GM12878 (cell line): ENCODE data around the gene CCDC57.

Experiments
- JUNB ChIP-seq: IDR thresholded peaks from 2 replicates; pipeline ENCODE4 v1.6.1; 2016; ENCODE audit warnings: antibody characterized with exemption, mild to moderate bottlenecking
- POLR2A ChIP-seq: IDR thresholded peaks from 2 replicates; pipeline ENCODE4 v1.6.1; 2011; ENCODE audit warnings: low read depth, mild to moderate bottlenecking, low read length
- TCF7 ChIP-seq: IDR thresholded peaks from 2 replicates; pipeline ENCODE4 v1.6.1; 2014; ENCODE audit warnings: antibody characterized with exemption, borderline replicate concordance
- TF ChIP-seq, protein P1 (sequence below): fragments of 450-650 bp; IDR thresholded peaks from 2 replicates; pipeline ENCODE4 v1.6.1; 2018; ENCODE audit warnings: mild to moderate bottlenecking, low read depth, moderate library complexity; ENCODE audit not compliant: partially characterized antibody
- TF ChIP-seq, protein P2 (sequence below), 3 experiments: IDR thresholded peaks in 2 of 3; conservative IDR thresholded peaks in 1 of 3; 2 replicates each; pipeline ENCODE4 v1.5.1; 2011; ENCODE audit warnings: low read depth in 3 of 3, low read length in 3 of 3, mild to moderate bottlenecking in 3 of 3, control low read depth in 2 of 3, moderate library complexity in 2 of 3, inconsistent platforms in 1 of 3, mixed read lengths in 1 of 3; ENCODE audit not compliant: control insufficient read depth in 2 of 3, insufficient read depth in 1 of 3; ENCODE audit errors: extremely low read depth in 1 of 3
- TF ChIP-seq, protein P3 (sequence below): IDR thresholded peaks from 2 replicates; pipeline ENCODE4 v1.6.1; 2012; ENCODE audit warnings: mild to moderate bottlenecking, low read depth, low read length
- TF ChIP-seq, protein P4 (sequence below): IDR thresholded peaks from 2 replicates; pipeline ENCODE4 v1.6.1; 2012; ENCODE audit warnings: low read depth, low read length, improper control_type of control experiment

DNA sequence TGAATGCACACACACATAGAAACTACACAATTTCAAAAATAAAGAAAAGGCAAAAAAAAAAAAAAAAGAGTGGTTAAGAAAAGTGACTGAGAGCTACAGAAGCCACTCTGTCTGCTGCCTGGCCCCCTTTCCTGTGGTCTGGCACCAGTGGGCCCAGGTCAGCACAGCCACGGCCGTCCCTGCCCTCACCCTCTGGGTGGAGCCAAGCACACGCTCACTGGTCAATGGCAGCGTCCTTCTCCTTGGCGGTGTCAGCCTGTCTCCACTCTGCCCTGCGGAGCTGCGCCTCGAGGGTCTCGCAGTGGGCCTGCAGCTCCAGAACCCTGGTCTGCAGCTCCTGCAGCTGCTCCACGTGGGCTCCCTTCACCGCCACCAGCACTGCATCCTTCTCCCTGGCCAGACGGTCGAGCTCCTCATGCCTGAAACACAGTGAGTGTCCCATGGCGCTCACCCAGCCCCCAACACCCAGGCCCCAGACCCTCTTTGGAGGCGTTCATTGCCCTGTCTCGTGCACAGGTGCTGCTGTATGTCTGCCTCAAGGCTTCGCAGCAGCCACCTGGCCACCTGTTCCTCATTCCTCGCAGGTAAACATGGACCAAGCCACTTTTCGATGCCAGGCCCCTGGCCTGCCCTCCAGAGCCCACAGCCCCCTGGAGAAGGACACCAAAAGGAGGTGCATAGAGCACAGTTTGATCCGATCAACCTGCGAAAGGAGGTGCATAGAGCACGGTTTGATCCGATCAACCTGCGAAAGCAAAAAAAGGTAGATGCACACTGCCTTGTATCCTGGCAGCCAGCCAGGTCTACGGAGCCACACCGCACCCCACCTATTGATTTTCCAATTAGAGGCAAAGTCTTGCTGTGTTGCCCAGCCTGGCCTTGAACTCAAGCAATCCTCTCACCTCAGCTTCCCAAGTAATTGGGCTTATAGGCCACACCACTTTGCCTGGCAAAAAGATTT lies 24.4 kb downstream of the CCDC57 start:
- no peak for TF ChIP-seq JUNB
- TF ChIP-seq, protein P1, sequence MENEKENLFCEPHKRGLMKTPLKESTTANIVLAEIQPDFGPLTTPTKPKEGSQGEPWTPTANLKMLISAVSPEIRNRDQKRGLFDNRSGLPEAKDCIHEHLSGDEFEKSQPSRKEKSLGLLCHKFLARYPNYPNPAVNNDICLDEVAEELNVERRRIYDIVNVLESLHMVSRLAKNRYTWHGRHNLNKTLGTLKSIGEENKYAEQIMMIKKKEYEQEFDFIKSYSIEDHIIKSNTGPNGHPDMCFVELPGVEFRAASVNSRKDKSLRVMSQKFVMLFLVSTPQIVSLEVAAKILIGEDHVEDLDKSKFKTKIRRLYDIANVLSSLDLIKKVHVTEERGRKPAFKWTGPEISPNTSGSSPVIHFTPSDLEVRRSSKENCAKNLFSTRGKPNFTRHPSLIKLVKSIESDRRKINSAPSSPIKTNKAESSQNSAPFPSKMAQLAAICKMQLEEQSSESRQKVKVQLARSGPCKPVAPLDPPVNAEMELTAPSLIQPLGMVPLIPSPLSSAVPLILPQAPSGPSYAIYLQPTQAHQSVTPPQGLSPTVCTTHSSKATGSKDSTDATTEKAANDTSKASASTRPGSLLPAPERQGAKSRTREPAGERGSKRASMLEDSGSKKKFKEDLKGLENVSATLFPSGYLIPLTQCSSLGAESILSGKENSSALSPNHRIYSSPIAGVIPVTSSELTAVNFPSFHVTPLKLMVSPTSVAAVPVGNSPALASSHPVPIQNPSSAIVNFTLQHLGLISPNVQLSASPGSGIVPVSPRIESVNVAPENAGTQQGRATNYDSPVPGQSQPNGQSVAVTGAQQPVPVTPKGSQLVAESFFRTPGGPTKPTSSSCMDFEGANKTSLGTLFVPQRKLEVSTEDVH = no peak
- TF ChIP-seq, protein P2, sequence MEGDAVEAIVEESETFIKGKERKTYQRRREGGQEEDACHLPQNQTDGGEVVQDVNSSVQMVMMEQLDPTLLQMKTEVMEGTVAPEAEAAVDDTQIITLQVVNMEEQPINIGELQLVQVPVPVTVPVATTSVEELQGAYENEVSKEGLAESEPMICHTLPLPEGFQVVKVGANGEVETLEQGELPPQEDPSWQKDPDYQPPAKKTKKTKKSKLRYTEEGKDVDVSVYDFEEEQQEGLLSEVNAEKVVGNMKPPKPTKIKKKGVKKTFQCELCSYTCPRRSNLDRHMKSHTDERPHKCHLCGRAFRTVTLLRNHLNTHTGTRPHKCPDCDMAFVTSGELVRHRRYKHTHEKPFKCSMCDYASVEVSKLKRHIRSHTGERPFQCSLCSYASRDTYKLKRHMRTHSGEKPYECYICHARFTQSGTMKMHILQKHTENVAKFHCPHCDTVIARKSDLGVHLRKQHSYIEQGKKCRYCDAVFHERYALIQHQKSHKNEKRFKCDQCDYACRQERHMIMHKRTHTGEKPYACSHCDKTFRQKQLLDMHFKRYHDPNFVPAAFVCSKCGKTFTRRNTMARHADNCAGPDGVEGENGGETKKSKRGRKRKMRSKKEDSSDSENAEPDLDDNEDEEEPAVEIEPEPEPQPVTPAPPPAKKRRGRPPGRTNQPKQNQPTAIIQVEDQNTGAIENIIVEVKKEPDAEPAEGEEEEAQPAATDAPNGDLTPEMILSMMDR (IDR thresholded peaks at IDR 0.05 in 2 of 3, conservative IDR thresholded peaks at IDR 0.05 in 1 of 3; ENCODE audit: control insufficient read depth in 2 of 3, extremely low read depth in 1 of 3, insufficient read depth in 1 of 3, low read depth in 3 of 3, low read length in 3 of 3) = no peak
- no peak for TF ChIP-seq POLR2A
- TF ChIP-seq, protein P3, sequence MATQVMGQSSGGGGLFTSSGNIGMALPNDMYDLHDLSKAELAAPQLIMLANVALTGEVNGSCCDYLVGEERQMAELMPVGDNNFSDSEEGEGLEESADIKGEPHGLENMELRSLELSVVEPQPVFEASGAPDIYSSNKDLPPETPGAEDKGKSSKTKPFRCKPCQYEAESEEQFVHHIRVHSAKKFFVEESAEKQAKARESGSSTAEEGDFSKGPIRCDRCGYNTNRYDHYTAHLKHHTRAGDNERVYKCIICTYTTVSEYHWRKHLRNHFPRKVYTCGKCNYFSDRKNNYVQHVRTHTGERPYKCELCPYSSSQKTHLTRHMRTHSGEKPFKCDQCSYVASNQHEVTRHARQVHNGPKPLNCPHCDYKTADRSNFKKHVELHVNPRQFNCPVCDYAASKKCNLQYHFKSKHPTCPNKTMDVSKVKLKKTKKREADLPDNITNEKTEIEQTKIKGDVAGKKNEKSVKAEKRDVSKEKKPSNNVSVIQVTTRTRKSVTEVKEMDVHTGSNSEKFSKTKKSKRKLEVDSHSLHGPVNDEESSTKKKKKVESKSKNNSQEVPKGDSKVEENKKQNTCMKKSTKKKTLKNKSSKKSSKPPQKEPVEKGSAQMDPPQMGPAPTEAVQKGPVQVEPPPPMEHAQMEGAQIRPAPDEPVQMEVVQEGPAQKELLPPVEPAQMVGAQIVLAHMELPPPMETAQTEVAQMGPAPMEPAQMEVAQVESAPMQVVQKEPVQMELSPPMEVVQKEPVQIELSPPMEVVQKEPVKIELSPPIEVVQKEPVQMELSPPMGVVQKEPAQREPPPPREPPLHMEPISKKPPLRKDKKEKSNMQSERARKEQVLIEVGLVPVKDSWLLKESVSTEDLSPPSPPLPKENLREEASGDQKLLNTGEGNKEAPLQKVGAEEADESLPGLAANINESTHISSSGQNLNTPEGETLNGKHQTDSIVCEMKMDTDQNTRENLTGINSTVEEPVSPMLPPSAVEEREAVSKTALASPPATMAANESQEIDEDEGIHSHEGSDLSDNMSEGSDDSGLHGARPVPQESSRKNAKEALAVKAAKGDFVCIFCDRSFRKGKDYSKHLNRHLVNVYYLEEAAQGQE = no peak
- no peak for TF ChIP-seq TCF7
- TF ChIP-seq, protein P4, sequence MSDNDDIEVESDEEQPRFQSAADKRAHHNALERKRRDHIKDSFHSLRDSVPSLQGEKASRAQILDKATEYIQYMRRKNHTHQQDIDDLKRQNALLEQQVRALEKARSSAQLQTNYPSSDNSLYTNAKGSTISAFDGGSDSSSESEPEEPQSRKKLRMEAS = no peak
